Nephron (organoid): ENCODE data around the gene PGM3.

ENCODE experiments used
- H3K27ac Mint-ChIP-seq, 3 experiments: 2 replicates each; pipeline ENCODE4 v1.8.0; 2020; ENCODE audit warnings: mixed read lengths in 3 of 3, mild to moderate bottlenecking in 2 of 3, moderate library complexity in 1 of 3
- H3K27me3 Mint-ChIP-seq: 2 replicates; pipeline ENCODE4 v1.8.0; 2021; ENCODE audit warnings: low read depth, mild to moderate bottlenecking, moderate library complexity, mixed read lengths
- H3K36me3 Mint-ChIP-seq: 2 replicates; pipeline ENCODE4 v1.8.0; 2020; ENCODE audit warnings: low read depth, mixed read lengths
- H3K4me1 Mint-ChIP-seq: 2 replicates; pipeline ENCODE4 v1.8.0; 2020; ENCODE audit warnings: mixed read lengths
- H3K4me3 Mint-ChIP-seq, 3 experiments: 2 replicates each; pipeline ENCODE4 v1.8.0; 2020; ENCODE audit warnings: mild to moderate bottlenecking in 3 of 3, mixed read lengths in 3 of 3, moderate library complexity in 2 of 3
- H3K9me3 Mint-ChIP-seq: 2 replicates; pipeline ENCODE4 v1.8.0; 2020; ENCODE audit warnings: mixed read lengths
- TF ChIP-seq, protein P1 (sequence below), 3 experiments: fragments of 200-600 bp; sonication (generic); IDR thresholded peaks; one replicate each; pipeline ENCODE4 v1.5.0; 2021; ENCODE audit warnings: antibody characterized with exemption in 3 of 3; ENCODE audit not compliant: unreplicated experiment in 3 of 3

Gene PGM3

DNA sequence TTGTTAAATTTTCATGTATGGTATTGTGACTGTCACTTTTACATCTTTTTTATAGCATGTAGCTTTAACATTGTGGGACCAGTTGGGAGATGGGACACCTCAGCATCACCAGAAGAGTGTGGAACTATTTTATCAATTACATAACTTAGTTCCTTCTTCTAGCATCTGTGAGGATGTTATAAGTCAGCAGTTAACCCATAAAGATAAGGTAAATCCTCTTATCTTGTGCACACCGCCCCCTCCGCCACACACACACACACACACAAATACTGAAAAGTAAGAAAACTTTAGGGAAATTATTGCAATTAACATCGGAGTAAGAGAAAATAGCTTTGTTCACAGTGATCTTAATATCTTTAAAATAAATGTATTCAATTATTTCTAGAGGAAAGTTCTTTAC, 60.9 kb downstream of the PGM3 start:
- Mint-ChIP-seq H3K9me3 (no peaks in the 10 kb centered on the region), H3K27ac (no peak overlapping the region), H3K4me3 (no peak overlapping the region), H3K36me3 (peaks cover 52% of the 10 kb centered on the region), H3K4me1 (no peaks in the 10 kb centered on the region), H3K27me3 (no peaks in the 10 kb centered on the region)
- TF ChIP-seq, protein P1, sequence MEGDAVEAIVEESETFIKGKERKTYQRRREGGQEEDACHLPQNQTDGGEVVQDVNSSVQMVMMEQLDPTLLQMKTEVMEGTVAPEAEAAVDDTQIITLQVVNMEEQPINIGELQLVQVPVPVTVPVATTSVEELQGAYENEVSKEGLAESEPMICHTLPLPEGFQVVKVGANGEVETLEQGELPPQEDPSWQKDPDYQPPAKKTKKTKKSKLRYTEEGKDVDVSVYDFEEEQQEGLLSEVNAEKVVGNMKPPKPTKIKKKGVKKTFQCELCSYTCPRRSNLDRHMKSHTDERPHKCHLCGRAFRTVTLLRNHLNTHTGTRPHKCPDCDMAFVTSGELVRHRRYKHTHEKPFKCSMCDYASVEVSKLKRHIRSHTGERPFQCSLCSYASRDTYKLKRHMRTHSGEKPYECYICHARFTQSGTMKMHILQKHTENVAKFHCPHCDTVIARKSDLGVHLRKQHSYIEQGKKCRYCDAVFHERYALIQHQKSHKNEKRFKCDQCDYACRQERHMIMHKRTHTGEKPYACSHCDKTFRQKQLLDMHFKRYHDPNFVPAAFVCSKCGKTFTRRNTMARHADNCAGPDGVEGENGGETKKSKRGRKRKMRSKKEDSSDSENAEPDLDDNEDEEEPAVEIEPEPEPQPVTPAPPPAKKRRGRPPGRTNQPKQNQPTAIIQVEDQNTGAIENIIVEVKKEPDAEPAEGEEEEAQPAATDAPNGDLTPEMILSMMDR (IDR thresholded peaks at IDR 0.05; ENCODE audit: unreplicated experiment in 3 of 3) = no peak

DNA sequence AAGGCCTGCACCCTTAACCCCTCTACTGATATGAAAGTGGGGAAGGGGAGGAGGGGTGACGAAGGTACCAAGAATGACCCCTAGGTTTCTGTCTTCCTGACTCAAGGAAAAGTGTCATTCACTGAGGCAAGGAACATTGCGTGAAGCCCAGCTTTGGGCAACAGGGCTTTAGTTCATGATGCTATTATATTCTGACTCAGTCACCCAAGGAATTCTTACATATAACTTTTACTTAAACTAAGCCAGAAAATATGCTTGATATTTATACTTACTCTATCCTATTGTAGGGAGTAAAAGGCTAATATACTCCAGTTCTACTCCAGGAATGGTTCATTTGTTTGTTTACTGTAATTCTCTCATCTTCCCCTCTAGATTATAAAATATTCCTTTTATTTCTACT, 65.1 kb downstream of the PGM3 start:
- Mint-ChIP-seq H3K4me1 (no peaks in the 10 kb centered on the region), H3K4me3 (no peak overlapping the region), H3K27me3 (no peaks in the 10 kb centered on the region), H3K9me3 (no peaks in the 10 kb centered on the region), H3K36me3 (peaks cover 68% of the 10 kb centered on the region), H3K27ac (no peak overlapping the region)
- TF ChIP-seq, protein P1 (IDR thresholded peaks at IDR 0.05; ENCODE audit: unreplicated experiment in 3 of 3) = no peak

DNA sequence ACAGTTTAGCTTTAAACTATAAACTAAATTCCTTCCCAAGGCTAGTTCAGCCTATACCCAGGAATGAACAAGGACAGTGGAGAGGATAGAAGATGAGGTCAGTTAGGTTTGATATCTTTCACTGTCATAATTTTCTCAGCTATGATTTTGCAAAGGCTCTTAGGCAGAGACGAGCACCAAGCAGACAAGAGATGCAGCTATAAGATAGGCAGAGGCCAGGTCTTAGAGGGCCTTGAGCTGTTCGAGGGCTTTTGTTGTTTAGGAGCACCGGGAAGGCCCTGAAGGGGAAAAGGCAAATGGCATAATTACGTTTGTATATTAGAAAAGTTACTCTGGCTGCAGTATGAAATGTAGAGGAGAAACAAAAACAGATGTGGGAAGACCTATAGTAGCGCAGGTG, 65.8 kb downstream of the PGM3 start:
- TF ChIP-seq, protein P1 (IDR thresholded peaks at IDR 0.05; ENCODE audit: unreplicated experiment in 3 of 3) = no peak

DNA sequence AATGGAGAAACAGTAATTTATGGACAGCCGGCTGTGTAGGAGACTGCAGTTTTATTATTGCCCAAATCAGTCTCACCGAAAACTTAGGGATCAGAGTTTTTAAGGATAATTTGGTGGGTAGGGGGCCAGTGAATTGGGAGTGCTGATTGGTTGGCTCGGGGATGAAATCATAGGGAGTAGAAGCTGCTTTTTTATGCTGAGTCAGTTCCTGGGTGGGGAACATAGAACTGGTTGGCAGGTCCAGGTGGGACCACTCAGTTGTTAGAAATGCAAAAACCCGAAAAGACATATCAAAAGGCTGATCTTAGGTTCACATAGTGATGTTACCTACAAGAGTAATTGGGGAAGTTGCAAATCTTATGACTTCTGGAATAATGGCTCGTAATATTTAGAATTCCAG, 66.3 kb downstream of the PGM3 start:
- H3K27me3 Mint-ChIP-seq = no peaks in the 10 kb centered on the region
- no peak overlapping the region for H3K4me3 Mint-ChIP-seq
- peaks cover 60% of the 10 kb centered on the region for H3K36me3 Mint-ChIP-seq
- no peak overlapping the region for H3K27ac Mint-ChIP-seq
- no peaks in the 10 kb centered on the region for H3K4me1 Mint-ChIP-seq
- TF ChIP-seq, protein P1 (IDR thresholded peaks at IDR 0.05; ENCODE audit: unreplicated experiment in 3 of 3) = no peak
- H3K9me3 Mint-ChIP-seq = no peaks in the 10 kb centered on the region

More for the DNA sequence above, 65.8 kb downstream of the PGM3 start:
- H3K4me3 Mint-ChIP-seq = no peak overlapping the region
- no peak overlapping the region for H3K27ac Mint-ChIP-seq
- no peaks in the 10 kb centered on the region for H3K4me1 Mint-ChIP-seq
- no peaks in the 10 kb centered on the region for H3K9me3 Mint-ChIP-seq
- no peaks in the 10 kb centered on the region for H3K27me3 Mint-ChIP-seq
- H3K36me3 Mint-ChIP-seq = peaks cover 65% of the 10 kb centered on the region

DNA sequence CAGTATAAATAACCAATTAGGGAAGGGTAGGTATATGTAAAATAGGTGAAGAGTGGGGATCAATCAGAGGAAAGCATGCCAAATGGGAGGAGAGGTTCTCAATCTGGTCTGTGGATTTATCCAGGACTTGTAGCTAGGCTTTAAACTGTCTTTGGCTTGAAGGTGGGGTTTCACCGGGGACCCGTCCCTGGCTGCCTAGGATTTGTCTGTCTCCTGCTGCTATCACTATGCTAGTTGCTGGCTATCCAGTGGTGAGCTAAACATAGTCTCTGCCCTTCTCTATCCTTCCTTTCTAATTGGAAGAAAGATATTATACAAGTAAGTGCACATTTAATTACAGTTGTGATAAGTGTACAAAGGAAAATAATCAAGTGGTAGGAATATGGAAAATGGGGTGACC, 66.8 kb downstream of the PGM3 start:
- peaks cover 55% of the 10 kb centered on the region for H3K36me3 Mint-ChIP-seq
- no peaks in the 10 kb centered on the region for H3K4me1 Mint-ChIP-seq
- no peak overlapping the region for H3K4me3 Mint-ChIP-seq
- H3K9me3 Mint-ChIP-seq = no peaks in the 10 kb centered on the region
- TF ChIP-seq, protein P1 (IDR thresholded peaks at IDR 0.05; ENCODE audit: unreplicated experiment in 3 of 3) = no peak
- H3K27ac Mint-ChIP-seq = no peak overlapping the region
- H3K27me3 Mint-ChIP-seq = no peaks in the 10 kb centered on the region

DNA sequence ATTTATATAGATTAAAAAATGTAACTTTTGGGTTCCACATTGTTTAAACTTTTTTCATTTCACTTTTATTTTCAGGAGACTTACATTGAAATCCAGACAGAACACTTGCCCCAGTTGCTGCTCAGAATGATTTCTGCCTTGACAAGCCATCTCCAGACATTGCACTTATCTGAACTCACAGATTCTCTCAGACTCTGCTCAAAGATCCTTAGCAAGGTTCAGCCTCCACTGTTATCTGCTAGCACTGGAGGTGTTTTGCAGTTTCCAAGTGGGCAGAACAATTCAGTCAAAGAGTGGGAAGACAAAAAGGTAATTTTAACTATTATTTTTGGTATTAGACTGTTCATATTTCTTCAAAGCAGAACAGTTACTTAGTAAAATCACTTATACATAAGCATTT, 67.6 kb downstream of the PGM3 start:
- Mint-ChIP-seq H3K4me3 (no peak overlapping the region), H3K27ac (no peak overlapping the region), H3K27me3 (no peaks in the 10 kb centered on the region), H3K36me3 (peaks cover 49% of the 10 kb centered on the region), H3K9me3 (no peaks in the 10 kb centered on the region), H3K4me1 (no peaks in the 10 kb centered on the region)
- TF ChIP-seq, protein P1 (IDR thresholded peaks at IDR 0.05; ENCODE audit: unreplicated experiment in 3 of 3) = no peak
